RWPE2 (cell line): ENCODE data around the gene BMPER.

Experiments used
- ATAC-seq: fragments of 200-7000 bp; cut with Tn5 transposase; 3 replicates; pipeline ENCODE4 v1.9.1; 2021; ENCODE audit warnings: low read depth
- DNase-seq: peaks from one replicate; pipeline ENCODE4 v3.0.0-alpha.2; 2020; ENCODE audit warnings: low spot score
- H3K27ac ChIP-seq: fragments of 450-650 bp; 2 replicates; pipeline ENCODE4 v1.5.1; 2017; ENCODE audit warnings: mild to moderate bottlenecking; ENCODE audit not compliant: poor library complexity, severe bottlenecking
- H3K27me3 ChIP-seq: fragments of 250-450 bp; sonication (Bioruptor Pico); 2 replicates; pipeline ENCODE4 v1.5.1; 2021; ENCODE audit warnings: mild to moderate bottlenecking, moderate library complexity; ENCODE audit not compliant: insufficient read depth, poor library complexity, severe bottlenecking
- H3K36me3 ChIP-seq: fragments of 250-450 bp; sonication (Bioruptor Pico); 2 replicates; pipeline ENCODE4 v1.5.1; 2020; ENCODE audit warnings: low read depth, mild to moderate bottlenecking, moderate library complexity
- H3K4me1 ChIP-seq: fragments of 250-450 bp; sonication (Bioruptor Pico); 2 replicates; pipeline ENCODE4 v1.5.1; 2021; ENCODE audit warnings: mild to moderate bottlenecking, moderate library complexity; ENCODE audit not compliant: insufficient read depth, poor library complexity, severe bottlenecking
- H3K4me3 ChIP-seq: fragments of 250-450 bp; sonication (Bioruptor Pico); 2 replicates; pipeline ENCODE4 v1.5.1; 2021; ENCODE audit warnings: mild to moderate bottlenecking, moderate library complexity; ENCODE audit not compliant: severe bottlenecking
- H3K9me3 ChIP-seq: fragments of 250-450 bp; sonication (Bioruptor Pico); 2 replicates; pipeline ENCODE4 v1.5.1; 2021; ENCODE audit warnings: mild to moderate bottlenecking, moderate library complexity; ENCODE audit not compliant: severe bottlenecking
- CTCF ChIP-seq: fragments of 450-650 bp; IDR thresholded peaks from one replicate; pipeline ENCODE4 v1.5.1; 2017; ENCODE audit warnings: mild to moderate bottlenecking, moderate library complexity; ENCODE audit not compliant: poor library complexity, severe bottlenecking

The BMPER gene

GRCh38 chr7:33996899-33997298, 91.6 kb downstream of the BMPER start:
- DNase-seq = no peak
- H3K36me3 ChIP-seq = no peaks in the 10 kb centered on the region
- H3K4me1 ChIP-seq = no peaks in the 10 kb centered on the region
- no peak overlapping the region for H3K4me3 ChIP-seq
- no peak overlapping the region for H3K27ac ChIP-seq
- H3K27me3 ChIP-seq = no peaks in the 10 kb centered on the region
- TF ChIP-seq CTCF = no peak
- no peaks in the 10 kb centered on the region for H3K9me3 ChIP-seq
- ATAC-seq = no peak

GRCh38 chr7:33998476-33998875, 93.1 kb downstream of the BMPER start:
- no peak for ATAC-seq
- H3K27ac ChIP-seq = no peak overlapping the region
- TF ChIP-seq CTCF = no peak
- no peaks in the 10 kb centered on the region for H3K36me3 ChIP-seq
- no peak overlapping the region for H3K4me3 ChIP-seq
- no peak for DNase-seq
- no peaks in the 10 kb centered on the region for H3K4me1 ChIP-seq
- peaks cover 3% of the 10 kb centered on the region for H3K9me3 ChIP-seq
- no peaks in the 10 kb centered on the region for H3K27me3 ChIP-seq

- Histone ChIP-seq H3K4me1 (no peaks in the 10 kb centered on the region), H3K9me3 (no peaks in the 10 kb centered on the region), H3K27me3 (no peaks in the 10 kb centered on the region), H3K27ac (no peak overlapping the region), H3K36me3 (no peaks in the 10 kb centered on the region), H3K4me3 (no peak overlapping the region)
- DNase-seq (no peak), ATAC-seq (no peak)
- TF ChIP-seq CTCF = no peak
These were observed 105.8 kb downstream of the BMPER start for GRCh38 chr7:34011017-34011695.

GRCh38 chr7:34011696-34012095, 106.4 kb downstream of the BMPER start:
- DNase-seq = no peak
- Histone ChIP-seq H3K27ac (no peak overlapping the region), H3K4me3 (no peak overlapping the region), H3K36me3 (no peaks in the 10 kb centered on the region), H3K9me3 (no peaks in the 10 kb centered on the region), H3K27me3 (no peaks in the 10 kb centered on the region), H3K4me1 (no peaks in the 10 kb centered on the region)
- TF ChIP-seq CTCF = no peak
- ATAC-seq = no peak

DNA sequence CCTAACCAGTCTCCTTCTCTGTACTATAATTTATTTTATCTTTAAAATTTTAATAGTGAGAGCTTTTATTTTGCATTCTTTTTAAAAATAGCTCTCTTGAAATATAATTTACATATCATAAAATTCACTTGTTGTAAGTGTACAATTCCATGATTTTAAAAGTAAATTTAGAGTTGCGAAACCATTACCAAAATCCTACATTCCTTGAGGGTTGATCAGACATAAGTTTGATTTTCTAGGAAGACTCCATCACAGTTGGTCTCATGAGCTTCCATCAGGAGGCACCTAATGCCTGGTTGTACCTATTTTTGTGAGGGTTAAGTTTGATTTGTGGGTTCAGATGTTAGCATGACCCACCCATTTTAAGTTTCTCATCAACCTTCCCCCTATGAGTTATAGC, 108.1 kb downstream of the BMPER start:
- Histone ChIP-seq H3K4me1 (no peaks in the 10 kb centered on the region), H3K9me3 (no peaks in the 10 kb centered on the region), H3K27ac (no peak overlapping the region), H3K36me3 (no peaks in the 10 kb centered on the region), H3K4me3 (no peak overlapping the region), H3K27me3 (no peaks in the 10 kb centered on the region)
- ATAC-seq (no peak), DNase-seq (no peak)
- no peak for TF ChIP-seq CTCF
